Peyer's patch (tissue), 4 donors: Measurements from ENCODE around the gene COPB1. TPM values are rescaled to one million over a fixed set of nuclear protein-coding genes. Genes with fewer than 3 reads are reported as not detected.

Experiments
- DNase-seq, 3 donors: peaks; one replicate each; pipeline ENCODE4 v3.0.0-alpha.2; 2017 to 2019
- H3K27ac ChIP-seq, 4 donors: fragments of 200-600 bp; sonication (generic); one replicate each; pipeline ENCODE4 v1.5.1; 2016 to 2019
- H3K27me3 ChIP-seq, 2 donors: fragments of 200-600 bp; sonication (generic); one replicate each; pipeline ENCODE4 v1.5.1; 2019
- H3K36me3 ChIP-seq, 3 donors: fragments of 200-600 bp; sonication (generic); one replicate each; pipeline ENCODE4 v1.5.1; 2016 to 2019
- H3K4me1 ChIP-seq, 4 donors: fragments of 200-600 bp; sonication (generic); one replicate each; pipeline ENCODE4 v1.5.1; 2016 to 2019
- H3K4me3 ChIP-seq, 4 donors: fragments of 200-600 bp; sonication (generic); 1 replicate in 3 of 4; 2 replicates in 1 of 4; pipeline ENCODE4 v1.5.1; 2016 to 2019; ENCODE audit warnings: mild to moderate bottlenecking in 1 of 4
- H3K9me3 ChIP-seq, 4 donors: fragments of 200-600 bp; sonication (generic); one replicate each; pipeline ENCODE4 v1.5.1; 2016 to 2019; ENCODE audit warnings: mild to moderate bottlenecking in 1 of 4
- CTCF ChIP-seq, 6 experiments: fragments of 450-650 bp in 4 of 6; fragments of 200-600 bp in 2 of 6; sonication (generic) in 1 of 6; IDR thresholded peaks; one replicate each; pipeline ENCODE4 v1.5.1; 2017 to 2019; ENCODE audit warnings: antibody characterized with exemption in 6 of 6, mild to moderate bottlenecking in 3 of 6, moderate library complexity in 1 of 6
- POLR2A ChIP-seq, 2 donors: fragments of 450-650 bp; IDR thresholded peaks; one replicate each; pipeline ENCODE4 v1.5.1; 2017; ENCODE audit warnings: antibody characterized with exemption in 2 of 2, mild to moderate bottlenecking in 2 of 2, moderate library complexity in 2 of 2
- total RNA-seq, 4 donors: library from RNA; depleted of rRNA; stranded (reverse); fragments of >200 nt; gene quantifications; one replicate each; pipeline ENCODE4 v1.1.0, GENCODE V29; 2016

COPB1 gene
- total RNA-seq, 4 donors from 2014 or later, result 58.4 to 127 (median 92.4) TPM

- no peaks in the 10 kb centered on the region for H3K27me3 ChIP-seq
- no peaks in the 10 kb centered on the region for H3K9me3 ChIP-seq
- H3K27ac ChIP-seq, result no peak overlapping the region
- DNase-seq, result no peak
- no peak for TF ChIP-seq POLR2A (IDR thresholded peaks at IDR 0.05)
- TF ChIP-seq CTCF (IDR thresholded peaks at IDR 0.05), result no peak
- peaks cover 0 to 45% (median 0%) of the 10 kb centered on the region in 3 donors for H3K36me3 ChIP-seq
- no peak overlapping the region for H3K4me3 ChIP-seq
- peaks cover 0 to 9% (median 2%) of the 10 kb centered on the region in 4 donors for H3K4me1 ChIP-seq
Measured at GRCh38 chr11:14503023-14503422, 3.4 kb upstream of the COPB1 start.

- DNase-seq, result no peak
- Histone ChIP-seq H3K4me3 (no peak overlapping the region), H3K27me3 (no peaks in the 10 kb centered on the region), H3K4me1 (peaks cover 0 to 13% (median 5%) of the 10 kb centered on the region in 4 donors), H3K36me3 (peaks cover 0 to 47% (median 0%) of the 10 kb centered on the region in 3 donors), H3K9me3 (no peaks in the 10 kb centered on the region), H3K27ac (no peak overlapping the region)
- no peak for TF ChIP-seq CTCF (IDR thresholded peaks at IDR 0.05)
- no peak for TF ChIP-seq POLR2A (IDR thresholded peaks at IDR 0.05)
Measured at GRCh38 chr11:14502039-14502438, 2.4 kb upstream of the COPB1 start.

GRCh38 chr11:14500181-14500651, 605 bp upstream of the COPB1 start:
- peak; percentile 64 to 83 (median 75) for DNase-seq
- Histone ChIP-seq H3K27me3 (no peaks in the 10 kb centered on the region), H3K36me3 (peaks cover 0 to 42% (median 0%) of the 10 kb centered on the region in 3 donors)

GRCh38 chr11:14499178-14499559, 442 bp downstream of the COPB1 start:
- Histone ChIP-seq H3K4me3 (peak overlapping the region; percentile 78 to 97 (median 88)), H3K36me3 (peaks cover 0 to 42% (median 0%) of the 10 kb centered on the region in 3 donors), H3K9me3 (no peaks in the 10 kb centered on the region), H3K27ac (peak overlapping the region; percentile 89 to 95 (median 93)), H3K27me3 (no peaks in the 10 kb centered on the region), H3K4me1 (peaks cover 0 to 20% (median 5%) of the 10 kb centered on the region in 4 donors)
- TF ChIP-seq CTCF (IDR thresholded peaks at IDR 0.05), result no peak
- TF ChIP-seq POLR2A (IDR thresholded peaks at IDR 0.05), result no peak
- DNase-seq, result peak in 2 of 3 donors; percentile 52 to 71

More at GRCh38 chr11:14500181-14500651, 605 bp upstream of the COPB1 start:
- peak overlapping the region; percentile 89 to 95 (median 93) for H3K27ac ChIP-seq
- peak overlapping the region; percentile 78 to 97 (median 88) for H3K4me3 ChIP-seq
- H3K4me1 ChIP-seq, result peaks cover 0 to 20% (median 5%) of the 10 kb centered on the region in 4 donors
- H3K9me3 ChIP-seq, result no peaks in the 10 kb centered on the region
- TF ChIP-seq POLR2A (IDR thresholded peaks at IDR 0.05), result no peak
- TF ChIP-seq CTCF (IDR thresholded peaks at IDR 0.05), result no peak

- Histone ChIP-seq H3K36me3 (peaks cover 0 to 100% (median 0%) of the 10 kb centered on the region in 3 donors), H3K4me3 (no peak overlapping the region)
Measured at GRCh38 chr11:14480716-14481115, 18.9 kb downstream of the COPB1 start.

More at GRCh38 chr11:14480716-14481115, 18.9 kb downstream of the COPB1 start:
- H3K27me3 ChIP-seq, result no peaks in the 10 kb centered on the region
- H3K27ac ChIP-seq, result no peak overlapping the region
- DNase-seq, result no peak
- TF ChIP-seq POLR2A (IDR thresholded peaks at IDR 0.05) (no peak), CTCF (IDR thresholded peaks at IDR 0.05) (no peak)
- no peaks in the 10 kb centered on the region for H3K4me1 ChIP-seq
- H3K9me3 ChIP-seq, result no peaks in the 10 kb centered on the region
